NK-92 treated with Interleukin-12 subunit alpha and Interleukin-12 subunit beta, amount 100 ng/mL, for 24 hours (cell line): ENCODE data around the gene IRF4.

Experiments
- DNase-seq: peaks from one replicate; lab custom pipeline; 2025; lab: John Stamatoyannopoulos, UW

The IRF4 gene

DNA sequence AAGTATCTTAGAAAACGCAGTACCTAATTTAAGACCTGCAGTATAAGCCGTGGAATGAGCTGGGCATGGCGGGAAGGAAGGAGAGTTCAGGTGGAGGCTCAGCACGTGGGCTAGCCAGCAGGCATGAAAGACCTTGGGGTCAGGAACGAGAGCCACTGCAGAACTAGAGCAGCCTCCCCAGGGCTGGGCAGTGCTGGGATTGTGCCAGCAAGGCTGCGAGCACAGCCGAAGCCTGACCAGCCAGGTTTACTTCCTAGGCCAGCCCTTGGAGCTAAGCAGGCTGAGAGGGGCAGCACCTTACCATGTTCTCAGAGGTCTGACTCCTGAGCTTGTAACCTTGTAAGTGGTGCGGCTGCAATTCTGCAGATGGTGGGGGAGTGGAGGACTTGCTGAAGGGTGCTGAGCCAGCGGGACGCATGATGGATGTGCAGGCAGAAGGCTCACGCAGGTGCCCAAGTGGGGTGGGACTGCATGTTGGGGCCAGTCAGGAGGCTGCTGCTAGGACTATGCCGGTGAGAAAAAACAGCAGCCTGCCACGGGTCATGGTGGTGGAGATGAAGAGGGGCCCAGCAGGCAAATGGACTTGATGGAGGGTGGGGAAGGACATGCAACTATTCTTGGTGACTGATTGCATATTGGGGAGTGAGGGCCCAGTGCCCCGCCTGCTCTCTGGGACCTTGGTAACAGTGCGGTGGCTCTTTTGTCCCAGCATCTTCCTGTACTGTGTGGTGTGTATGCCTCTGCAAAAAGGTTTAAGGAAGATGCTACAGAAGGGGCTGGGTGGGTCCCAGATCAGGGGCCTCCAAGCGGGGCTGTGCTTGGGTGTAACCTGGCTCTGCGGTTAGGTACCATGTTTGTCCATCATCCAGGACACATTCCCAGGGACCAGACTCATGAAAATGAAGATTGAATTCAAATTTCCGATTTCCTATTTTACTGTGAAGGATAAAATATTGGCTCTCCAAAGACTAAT, 37.6 kb upstream of the IRF4 start:
- DNase-seq, result no peak

- DNase-seq, result no peak
These were observed 36.8 kb upstream of the IRF4 start for GRCh38 chr6:354631-355280.

GRCh38 chr6:355373-356208, 36.0 kb upstream of the IRF4 start:
- no peak for DNase-seq

GRCh38 chr6:356828-357251, 34.7 kb upstream of the IRF4 start:
- no peak for DNase-seq

GRCh38 chr6:357261-357790, 34.2 kb upstream of the IRF4 start:
- DNase-seq, result no peak

DNA sequence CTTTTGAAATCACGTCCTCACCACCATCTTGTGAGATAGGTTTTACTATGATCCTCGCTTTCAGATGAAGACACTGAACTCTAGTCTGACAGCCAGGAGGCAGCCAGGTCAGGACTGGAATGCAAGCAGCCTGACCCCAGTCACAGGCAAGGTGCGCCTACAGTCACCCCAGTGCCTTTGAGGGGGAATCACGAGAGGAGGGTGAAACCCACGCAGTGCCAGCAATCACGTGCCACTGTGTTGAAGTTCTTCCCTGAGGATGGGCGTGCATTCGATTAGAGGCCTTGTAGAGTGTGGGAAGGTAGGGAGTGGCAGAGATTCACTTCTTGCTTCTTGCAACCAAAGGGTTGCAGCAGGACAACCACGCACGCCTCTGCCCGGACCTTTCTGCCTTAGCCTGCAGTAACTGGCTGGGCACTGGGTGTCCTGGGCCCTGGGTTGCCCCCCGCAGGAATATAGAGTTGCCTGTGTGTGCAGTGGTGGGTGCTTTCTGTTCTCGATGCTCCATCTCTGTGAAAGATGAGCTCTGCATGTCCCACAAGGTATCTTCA, 33.7 kb upstream of the IRF4 start:
- no peak for DNase-seq

- DNase-seq, result no peak
These were observed 33.1 kb upstream of the IRF4 start for GRCh38 chr6:358432-358831.

GRCh38 chr6:358847-359246, 32.7 kb upstream of the IRF4 start:
- no peak for DNase-seq

DNA sequence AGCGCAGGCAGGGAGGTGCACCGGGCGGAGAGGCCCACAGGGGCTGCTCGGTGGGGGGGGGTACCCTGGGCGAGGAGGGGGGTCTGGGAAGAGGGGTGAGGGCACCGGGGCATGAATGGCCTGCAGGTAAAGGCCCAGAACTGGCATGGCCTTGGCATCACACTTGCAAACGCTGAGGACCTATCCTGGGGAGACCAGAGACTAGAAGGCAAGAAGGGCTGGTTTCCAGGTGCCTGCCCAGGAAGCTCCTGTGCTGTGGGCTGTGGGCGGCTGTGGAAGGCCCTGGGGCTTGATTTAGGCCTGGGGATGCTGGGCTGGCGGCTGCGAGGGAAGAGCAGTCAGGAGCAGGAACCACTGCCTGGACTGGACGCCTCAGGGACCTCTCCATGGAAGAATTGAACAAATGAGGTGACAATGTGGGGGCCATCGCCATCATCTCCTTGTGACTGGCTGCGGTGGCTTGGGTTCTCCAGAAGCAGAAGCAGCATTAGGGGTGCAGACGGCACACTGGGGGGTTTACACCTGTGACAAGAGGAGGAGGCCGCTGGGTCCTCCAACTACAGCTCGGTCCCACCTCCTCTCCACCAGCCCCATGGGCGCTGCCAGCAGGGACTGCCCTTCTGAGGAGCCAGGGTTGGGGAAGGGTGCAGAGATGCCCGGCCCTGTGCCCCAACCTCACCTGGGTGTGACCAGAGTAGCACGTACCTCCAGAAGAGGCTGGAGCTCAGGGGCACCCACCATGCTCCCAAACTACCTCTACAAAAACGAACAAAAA, 32.1 kb upstream of the IRF4 start:
- DNase-seq, result no peak

GRCh38 chr6:360349-360748, 31.2 kb upstream of the IRF4 start:
- DNase-seq, result no peak

- DNase-seq, result no peak
These were observed 30.7 kb upstream of the IRF4 start for GRCh38 chr6:360764-361373.

DNA sequence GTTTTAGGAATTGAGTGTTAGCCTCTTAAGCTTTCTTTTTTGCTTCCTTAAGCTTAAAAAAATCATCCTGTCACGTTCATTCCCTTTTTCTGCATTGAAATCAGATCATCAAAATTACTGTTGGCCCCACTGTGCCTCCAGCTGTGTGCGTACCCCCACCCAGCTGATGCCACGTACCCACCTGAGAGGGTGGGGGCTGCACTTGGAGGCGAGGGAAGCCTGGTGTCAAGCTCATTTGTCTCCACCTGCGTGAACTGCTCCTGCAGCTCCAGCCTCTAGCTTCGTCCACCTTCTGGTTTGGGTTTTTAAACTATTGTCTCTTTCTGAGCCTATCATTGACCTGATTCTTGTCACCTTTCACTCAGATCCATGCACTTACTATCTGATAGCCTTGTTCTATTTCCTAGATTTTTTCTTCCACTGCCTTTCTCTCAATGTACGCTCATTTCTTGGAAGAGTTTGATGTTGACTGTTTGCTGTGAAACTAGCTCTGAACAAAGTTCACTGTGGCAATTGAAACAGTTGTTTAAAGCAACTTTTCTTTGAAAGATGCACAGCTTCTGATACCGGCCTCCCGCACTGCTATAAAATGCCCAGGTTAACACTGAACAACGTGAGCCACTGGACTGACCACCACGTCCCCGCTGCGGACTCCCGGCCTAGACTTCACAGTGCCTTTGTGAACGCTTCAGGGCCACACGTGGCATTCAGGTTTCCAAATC, 30.0 kb upstream of the IRF4 start:
- no peak for DNase-seq

GRCh38 chr6:362231-362923, 29.2 kb upstream of the IRF4 start:
- no peak for DNase-seq

DNA sequence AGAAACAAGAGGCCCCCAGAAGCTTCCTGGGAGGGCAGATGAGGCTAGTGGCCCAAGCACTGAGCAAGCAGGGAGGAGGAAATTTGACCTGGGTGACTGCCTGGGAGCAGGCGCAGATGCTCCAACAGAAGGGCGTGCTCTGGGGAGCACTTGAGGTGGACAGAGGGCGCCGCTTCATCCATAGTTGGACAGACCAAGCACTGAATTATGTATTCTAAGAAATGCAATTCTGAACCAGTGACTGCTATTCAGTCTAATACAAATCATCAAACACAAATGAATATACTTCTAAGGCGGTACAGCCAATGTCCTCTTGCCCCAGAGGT, 28.7 kb upstream of the IRF4 start:
- DNase-seq, result no peak

DNA sequence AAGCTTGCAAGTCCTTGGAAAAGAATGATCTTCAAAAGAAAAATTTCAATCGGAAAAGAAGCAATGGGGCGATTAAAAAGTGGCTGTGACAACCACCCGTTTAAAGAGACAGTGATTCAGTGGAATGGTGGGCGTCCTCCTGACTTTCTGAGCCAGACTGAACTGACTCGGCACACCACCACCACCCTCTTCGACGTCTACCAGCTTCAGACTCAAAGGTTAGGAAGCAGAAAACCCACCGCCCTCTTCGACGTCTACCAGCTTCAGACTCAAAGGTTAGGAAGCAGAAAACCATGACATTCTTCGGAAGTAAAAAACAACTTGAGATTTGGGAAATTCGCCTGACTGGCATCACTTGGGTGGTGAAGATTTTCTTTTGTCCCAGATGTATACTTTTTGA, 28.3 kb upstream of the IRF4 start:
- no peak for DNase-seq

- no peak for DNase-seq
These were observed 27.6 kb upstream of the IRF4 start for GRCh38 chr6:363909-364308.

DNA sequence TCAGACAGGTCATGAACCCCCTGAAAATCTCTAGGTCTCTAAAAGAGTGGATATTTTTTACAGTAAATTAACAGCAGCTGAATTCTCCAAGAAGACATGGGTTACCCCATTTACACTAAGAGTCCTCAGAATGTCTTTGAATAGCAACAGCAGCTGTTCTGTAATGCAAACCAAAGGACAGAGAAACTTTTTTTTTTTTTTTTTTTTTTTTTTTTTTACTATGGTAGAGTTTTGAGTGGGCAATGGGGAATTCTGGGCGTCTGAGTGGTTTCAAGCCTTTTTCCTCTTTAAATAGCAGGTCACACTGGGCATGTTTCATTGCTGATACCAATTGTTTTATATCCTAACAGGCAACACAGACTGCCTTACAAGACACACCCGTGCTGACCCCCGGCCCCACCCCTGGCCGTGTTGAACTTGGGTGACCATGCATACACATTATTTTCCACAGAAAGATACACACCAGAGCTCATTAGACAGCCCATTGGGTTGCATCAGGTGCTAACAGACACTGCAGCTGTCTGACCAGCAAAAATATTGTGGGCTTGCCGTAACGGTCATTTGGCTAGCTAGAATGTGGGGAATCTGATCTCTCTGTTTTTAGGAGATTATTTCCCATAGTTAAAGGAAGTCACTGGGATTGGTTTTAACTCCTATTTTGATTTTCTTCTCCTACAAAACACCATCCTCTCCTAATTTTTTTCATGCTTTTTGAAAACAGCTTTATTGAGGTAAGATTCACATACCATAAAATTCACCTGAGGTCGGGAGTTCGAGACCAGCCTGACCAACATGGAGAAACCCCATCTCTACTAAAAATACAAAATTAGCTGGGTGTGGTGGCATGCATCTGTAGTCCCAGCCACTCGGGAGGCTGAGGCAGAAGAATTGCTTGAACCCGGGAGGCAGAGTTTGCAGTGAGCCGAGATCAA, 26.7 kb upstream of the IRF4 start:
- DNase-seq, result no peak

DNA sequence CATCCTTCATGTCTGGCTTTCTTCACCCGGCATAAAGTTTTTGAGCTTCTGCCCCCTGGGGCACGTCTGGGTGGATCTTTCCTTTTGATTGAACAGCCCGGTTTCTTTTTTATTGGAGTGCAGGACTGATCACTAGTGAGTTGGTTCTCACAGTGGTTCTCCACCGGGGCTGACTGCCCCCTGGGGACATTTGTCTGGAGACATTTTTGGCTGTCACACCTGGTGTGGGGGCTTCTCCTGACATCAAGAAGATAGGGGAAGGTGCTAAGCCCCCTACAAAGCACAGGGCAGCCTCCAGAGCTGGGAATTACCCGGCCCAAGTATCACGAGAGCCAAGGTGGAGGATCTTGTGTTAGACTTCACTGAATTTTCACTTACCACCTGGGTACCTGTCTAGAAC, 25.7 kb upstream of the IRF4 start:
- DNase-seq, result no peak
